PC-3 (cell line): ENCODE data around the gene MLLT3.

ENCODE experiments used
- CTCF ChIP-seq: fragments of 300-600 bp; sonication (generic); conservative IDR thresholded peaks from 2 replicates; pipeline ENCODE4 v1.5.1; 2017; ENCODE audit warnings: antibody characterized with exemption, low read depth, mild to moderate bottlenecking, low read length
- EZH2 ChIP-seq: fragments of 300-600 bp; sonication (generic); IDR thresholded peaks from one replicate; pipeline ENCODE4 v1.6.1; 2017; ENCODE audit warnings: antibody characterized with exemption, mild to moderate bottlenecking, low read length; ENCODE audit not compliant: unreplicated experiment
- EZH2phosphoT487 ChIP-seq: fragments of 300-600 bp; sonication (generic); IDR thresholded peaks from 2 replicates; pipeline ENCODE4 v1.6.1; 2018; ENCODE audit warnings: mild to moderate bottlenecking, antibody characterized with exemption, low read length, borderline replicate concordance

GRCh38 chr9:20545023-20545622, 77.2 kb downstream of the MLLT3 start:
- TF ChIP-seq CTCF (no peak), EZH2 (no peak), EZH2phosphoT487 (no peak)
